OCI-LY3 (cell line): ENCODE data around the gene CELF1.

Experiments
- H2AFZ ChIP-seq: fragments of 200-600, 300-600 bp; shearing (Covaris generic); 2 replicates; pipeline ENCODE4 v1.6.0; 2014; ENCODE audit warnings: antibody characterized with exemption, low read depth, low read length
- H3K27ac ChIP-seq: fragments of 200-600, 300-600 bp; sonication (generic); 2 replicates; pipeline ENCODE4 v1.5.1; 2014; ENCODE audit warnings: mild to moderate bottlenecking, low read length, moderate library complexity, mixed read lengths
- H3K27me3 ChIP-seq: fragments of 200-600, 300-600 bp; sonication (generic); 2 replicates; pipeline ENCODE4 v1.6.1; 2014; ENCODE audit warnings: low read depth, low read length, mixed read lengths
- H3K36me3 ChIP-seq: fragments of 200-600, 300-600 bp; sonication (generic); replicated peaks from 2 replicates; pipeline ENCODE3; 2014; ENCODE audit warnings: low read depth, low read length, mixed read lengths
- H3K4me1 ChIP-seq: fragments of 300-600, 200-600 bp; sonication (generic); 2 replicates; pipeline ENCODE4 v1.6.1; 2014; ENCODE audit warnings: low read length, mixed read lengths
- H3K4me2 ChIP-seq: fragments of 200-600, 300-600 bp; sonication (generic); 2 replicates; pipeline ENCODE4 v1.6.1; 2014; ENCODE audit warnings: low read length, mixed read lengths
- H3K4me3 ChIP-seq: fragments of 300-600, 200-600 bp; sonication (generic); 2 replicates; pipeline ENCODE4 v1.5.1; 2014; ENCODE audit warnings: antibody characterized with exemption, mild to moderate bottlenecking, low read length, moderate library complexity
- H3K79me2 ChIP-seq: fragments of 300-600, 200-600 bp; shearing (Covaris generic); 2 replicates; pipeline ENCODE4 v1.6.1; 2014; ENCODE audit warnings: mild to moderate bottlenecking, low read length, mixed read lengths
- H3K9ac ChIP-seq: fragments of 300-600, 200-600 bp; shearing (Covaris generic); 2 replicates; pipeline ENCODE4 v1.6.0; 2014; ENCODE audit warnings: mild to moderate bottlenecking, low read length, moderate library complexity
- H3K9me3 ChIP-seq: fragments of 200-600, 300-600 bp; shearing (Covaris generic); 2 replicates; pipeline ENCODE4 v1.6.1; 2014; ENCODE audit warnings: low read length, mixed read lengths; ENCODE audit not compliant: insufficient read depth
- H4K20me1 ChIP-seq: fragments of 200-600, 300-600 bp; sonication (generic); 2 replicates; pipeline ENCODE4 v1.6.1; 2016; ENCODE audit warnings: low read length, mixed read lengths; ENCODE audit not compliant: insufficient read depth
- CTCF ChIP-seq: fragments of 200-600, 300-600 bp; sonication (generic); IDR thresholded peaks from 2 replicates; pipeline ENCODE4 v1.5.1; 2014; ENCODE audit warnings: antibody characterized with exemption, low read length, low read depth
- EZH2phosphoT487 ChIP-seq: fragments of 200-600 bp; shearing (Covaris generic); IDR thresholded peaks from 2 replicates; pipeline ENCODE4 v1.6.1; 2018; ENCODE audit warnings: antibody characterized with exemption, mixed run types, low read depth

The CELF1 gene

GRCh38 chr11:47477323-47477722, 75.6 kb downstream of the CELF1 start:
- Histone ChIP-seq H2AFZ (no peak overlapping the region), H3K9ac (peak overlapping the region; percentile 36; the same call in 1 of the 2 replicates), H3K27me3 (no peaks in the 10 kb centered on the region), H3K9me3 (no peaks in the 10 kb centered on the region), H3K4me3 (peak overlapping the region; percentile 49), H3K79me2 (peaks cover 72% of the 10 kb centered on the region), H3K4me1 (peaks cover 50% of the 10 kb centered on the region), H3K27ac (peak overlapping the region; percentile 89), H4K20me1 (peaks cover 18% of the 10 kb centered on the region), H3K4me2 (peak overlapping the region; percentile 71), H3K36me3 (peaks cover 79% of the 10 kb centered on the region)
- TF ChIP-seq EZH2phosphoT487 (no peak), CTCF (no peak)

GRCh38 chr11:47470671-47471070, 82.3 kb downstream of the CELF1 start:
- Histone ChIP-seq H3K9me3 (no peaks in the 10 kb centered on the region), H3K9ac (no peak overlapping the region), H3K79me2 (peaks cover 70% of the 10 kb centered on the region), H3K4me2 (no peak overlapping the region), H3K36me3 (peaks cover 86% of the 10 kb centered on the region), H3K4me1 (no peaks in the 10 kb centered on the region), H4K20me1 (peaks cover 20% of the 10 kb centered on the region), H2AFZ (no peak overlapping the region), H3K27ac (no peak overlapping the region), H3K27me3 (no peaks in the 10 kb centered on the region), H3K4me3 (no peak overlapping the region)
- no peak for TF ChIP-seq CTCF

- peaks cover 82% of the 10 kb centered on the region for H3K36me3 ChIP-seq
- H3K4me3 ChIP-seq: no peak overlapping the region
- no peak overlapping the region for H3K27ac ChIP-seq
- H3K9ac ChIP-seq: no peak overlapping the region
- H3K9me3 ChIP-seq: no peaks in the 10 kb centered on the region
- peaks cover 71% of the 10 kb centered on the region for H3K79me2 ChIP-seq
- TF ChIP-seq CTCF (no peak), EZH2phosphoT487 (no peak)
- H4K20me1 ChIP-seq: peaks cover 26% of the 10 kb centered on the region
- H3K4me1 ChIP-seq: no peaks in the 10 kb centered on the region
- no peak overlapping the region for H3K4me2 ChIP-seq
- H3K27me3 ChIP-seq: no peaks in the 10 kb centered on the region
- H2AFZ ChIP-seq: no peak overlapping the region
Observed at GRCh38 chr11:47469361-47470179, 83.4 kb downstream of the CELF1 start.

GRCh38 chr11:47468598-47469214, 84.2 kb downstream of the CELF1 start:
- Histone ChIP-seq H2AFZ (no peak overlapping the region), H3K4me1 (no peaks in the 10 kb centered on the region), H3K9me3 (no peaks in the 10 kb centered on the region), H3K27ac (no peak overlapping the region), H3K36me3 (peaks cover 83% of the 10 kb centered on the region), H3K4me2 (no peak overlapping the region), H3K27me3 (no peaks in the 10 kb centered on the region), H4K20me1 (peaks cover 26% of the 10 kb centered on the region), H3K9ac (no peak overlapping the region), H3K4me3 (no peak overlapping the region), H3K79me2 (peaks cover 74% of the 10 kb centered on the region)
- no peak for TF ChIP-seq CTCF
- TF ChIP-seq EZH2phosphoT487: no peak
